GM04504 (cell line): ENCODE measurements around the gene NEU2.

ENCODE experiments used
- DNase-seq: peaks from one replicate; pipeline ENCODE4 v3.0.0-alpha.2; 2012; ENCODE audit warnings: low read depth

The NEU2 gene

GRCh38 chr2:233079953-233080835, 47.7 kb downstream of the NEU2 start:
- DNase-seq: no peak

- DNase-seq: no peak
These were observed 48.4 kb downstream of the NEU2 start for GRCh38 chr2:233080836-233081229.

GRCh38 chr2:233081232-233081730, 48.8 kb downstream of the NEU2 start:
- no peak for DNase-seq

GRCh38 chr2:233081731-233082221, 49.3 kb downstream of the NEU2 start:
- DNase-seq: no peak

GRCh38 chr2:233082222-233082930, 49.9 kb downstream of the NEU2 start:
- DNase-seq: no peak

- DNase-seq: no peak
These were observed 50.7 kb downstream of the NEU2 start for GRCh38 chr2:233082931-233083755.

- DNase-seq: no peak
These were observed 51.3 kb downstream of the NEU2 start for GRCh38 chr2:233083782-233084181.

GRCh38 chr2:233084488-233084887, 52.0 kb downstream of the NEU2 start:
- DNase-seq: no peak
